ENCODE measurements around the gene CFAP92.

GRCh38 chr3:128873244-128874022, 120.4 kb downstream of the CFAP92 start:
- TF ChIP-seq POLR2AphosphoS5 (IDR thresholded peaks at IDR 0.05; ENCODE audit: low read depth, low read length): no peak
- TF ChIP-seq TAF1 (IDR thresholded peaks at IDR 0.05; ENCODE audit: borderline replicate concordance, insufficient read depth, low read length): no peak

Data from PFSK-1 (cell line).